Parathyroid adenoma (tissue), 2 donors: ENCODE results near the gene PRRT1.

Source experiments
- H2AFZ ChIP-seq: fragments of 300-600 bp; sonication (generic); one replicate; pipeline ENCODE4 v1.7.0; 2017; ENCODE audit warnings: antibody characterized with exemption, mild to moderate bottlenecking
- H3K27ac ChIP-seq: fragments of 300-600 bp; sonication (generic); one replicate; pipeline ENCODE4 v1.7.0; 2017
- H3K27me3 ChIP-seq: fragments of 300-600 bp; sonication (generic); one replicate; pipeline ENCODE4 v1.7.0; 2017; ENCODE audit warnings: low read length; ENCODE audit not compliant: control insufficient read depth, insufficient read depth
- H3K36me3 ChIP-seq: fragments of 300-600 bp; sonication (generic); one replicate; pipeline ENCODE4 v1.7.0; 2017; ENCODE audit warnings: low read length; ENCODE audit not compliant: control insufficient read depth, insufficient read depth
- H3K4me1 ChIP-seq: fragments of 300-600 bp; sonication (generic); one replicate; pipeline ENCODE4 v1.7.0; 2017; ENCODE audit warnings: control low read depth
- H3K4me2 ChIP-seq: fragments of 300-600 bp; sonication (generic); one replicate; pipeline ENCODE4 v1.7.0; 2017; ENCODE audit warnings: low read length
- H3K4me3 ChIP-seq: fragments of 300-600 bp; sonication (generic); one replicate; pipeline ENCODE4 v1.7.0; 2017; ENCODE audit warnings: low read depth, low read length
- H3K79me2 ChIP-seq: fragments of 300-600 bp; sonication (generic); one replicate; pipeline ENCODE4 v1.7.0; 2017; ENCODE audit warnings: control low read depth
- H3K9ac ChIP-seq: fragments of 300-600 bp; sonication (generic); one replicate; pipeline ENCODE4 v1.7.0; 2017; ENCODE audit warnings: mild to moderate bottlenecking
- H3K9me3 ChIP-seq: fragments of 300-600 bp; sonication (generic); one replicate; pipeline ENCODE4 v1.7.0; 2017; ENCODE audit warnings: low read length; ENCODE audit not compliant: control insufficient read depth
- CTCF ChIP-seq: fragments of 300-600 bp; sonication (generic); IDR thresholded peaks from one replicate; pipeline ENCODE4 v1.7.0; 2017; ENCODE audit warnings: antibody characterized with exemption, mild to moderate bottlenecking
- donor health status: primary hyperparathyroidism.

PRRT1 gene

GRCh38 chr6:32115623-32116022, 36.1 kb downstream of the PRRT1 start:
- Histone ChIP-seq H3K4me1 (no peaks in the 10 kb centered on the region), H3K9me3 (no peaks in the 10 kb centered on the region), H3K4me2 (no peak overlapping the region), H3K27ac (no peak overlapping the region), H3K27me3 (no peaks in the 10 kb centered on the region), H3K79me2 (no peaks in the 10 kb centered on the region), H3K4me3 (no peak overlapping the region), H3K9ac (no peak overlapping the region), H3K36me3 (no peaks in the 10 kb centered on the region), H2AFZ (no peak overlapping the region)
- TF ChIP-seq CTCF, result no peak

- Histone ChIP-seq H3K4me2 (no peak overlapping the region), H3K4me1 (no peaks in the 10 kb centered on the region), H3K9ac (no peak overlapping the region), H3K4me3 (no peak overlapping the region), H3K27me3 (no peaks in the 10 kb centered on the region), H3K9me3 (no peaks in the 10 kb centered on the region), H3K79me2 (no peaks in the 10 kb centered on the region), H3K36me3 (no peaks in the 10 kb centered on the region), H2AFZ (no peak overlapping the region), H3K27ac (peak overlapping the region; percentile 8)
- no peak for TF ChIP-seq CTCF
These were observed 36.9 kb downstream of the PRRT1 start for GRCh38 chr6:32114796-32115195.

DNA sequence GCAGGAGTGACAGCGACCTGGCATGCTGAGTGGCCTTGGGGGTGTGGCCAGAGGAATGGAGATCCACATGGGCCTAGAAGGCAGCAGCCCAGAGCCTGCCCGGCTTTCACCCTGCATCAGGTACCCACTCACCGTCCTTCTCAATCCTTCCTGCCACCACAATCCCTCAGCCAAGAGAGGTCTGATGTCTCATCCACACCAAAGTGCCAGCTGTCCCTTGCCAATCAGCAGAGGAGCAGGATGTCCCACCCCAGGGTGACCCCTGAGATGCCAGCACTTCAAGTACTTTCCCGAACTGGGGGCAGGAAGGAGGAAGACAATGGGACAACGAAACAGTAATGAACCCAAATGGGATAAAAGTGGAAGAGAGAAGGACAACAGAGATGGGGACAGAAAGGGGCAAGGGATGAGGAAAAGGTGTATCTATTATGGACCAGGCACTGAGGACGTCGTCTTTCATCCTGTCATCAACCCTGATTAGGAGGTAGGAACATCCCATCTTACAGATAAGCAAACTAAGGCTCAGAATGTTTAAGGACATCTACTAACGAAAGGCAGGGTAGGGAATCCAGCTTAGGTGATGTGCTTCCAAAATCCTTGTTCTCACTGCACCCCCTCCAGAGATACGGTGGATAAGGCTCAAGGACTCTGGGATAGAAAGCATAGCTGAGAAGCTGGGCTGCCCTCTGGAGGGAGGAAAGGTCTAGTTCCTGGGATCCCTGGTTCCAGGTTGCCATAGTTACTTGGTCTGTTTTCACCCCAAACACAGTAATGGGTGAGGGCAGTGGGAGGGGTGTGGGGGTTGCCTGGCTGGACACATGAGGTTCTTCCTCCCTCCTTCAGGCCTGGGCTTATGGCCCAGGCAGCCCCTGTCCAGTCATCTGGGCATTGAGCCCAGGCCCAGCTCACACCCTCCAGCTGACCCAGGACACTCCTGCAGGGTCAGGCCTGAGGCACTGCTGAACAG, 38.1 kb downstream of the PRRT1 start:
- peak overlapping the region; percentile 66 for H3K27ac ChIP-seq
- H3K4me1 ChIP-seq, result no peaks in the 10 kb centered on the region

GRCh38 chr6:32112431-32112980, 39.2 kb downstream of the PRRT1 start:
- Histone ChIP-seq H3K27ac (peak overlapping the region; percentile 60), H3K36me3 (no peaks in the 10 kb centered on the region), H3K4me2 (no peak overlapping the region), H3K4me1 (peaks cover 6% of the 10 kb centered on the region), H2AFZ (no peak overlapping the region), H3K79me2 (no peaks in the 10 kb centered on the region), H3K9ac (no peak overlapping the region), H3K9me3 (no peaks in the 10 kb centered on the region), H3K4me3 (no peak overlapping the region), H3K27me3 (no peaks in the 10 kb centered on the region)
- TF ChIP-seq CTCF, result no peak

More for the DNA sequence above, 38.1 kb downstream of the PRRT1 start:
- Histone ChIP-seq H3K27me3 (no peaks in the 10 kb centered on the region), H3K79me2 (no peaks in the 10 kb centered on the region), H3K36me3 (no peaks in the 10 kb centered on the region), H3K9ac (no peak overlapping the region), H2AFZ (no peak overlapping the region), H3K9me3 (no peaks in the 10 kb centered on the region), H3K4me2 (no peak overlapping the region), H3K4me3 (no peak overlapping the region)
- peak; percentile 29 for TF ChIP-seq CTCF
